Coronary artery (tissue), 2 donors: Measurements from ENCODE around the gene UGT1A3.

Experiments
- DNase-seq: peaks from one replicate; pipeline ENCODE4 v3.0.0-alpha.2; 2017; ENCODE audit warnings: low spot score
- H3K27ac ChIP-seq, 2 donors: fragments of 200-600 bp; sonication (generic); one replicate each; pipeline ENCODE4 v1.5.1; 2016 to 2019
- H3K4me3 ChIP-seq: fragments of 200-600 bp; sonication (generic); 2 replicates; pipeline ENCODE4 v1.5.1; 2016; ENCODE audit warnings: mild to moderate bottlenecking, moderate library complexity
- TF ChIP-seq, protein P1 (sequence below): fragments of 200-600 bp; sonication (generic); IDR thresholded peaks from one replicate; pipeline ENCODE4 v1.5.1; 2019; ENCODE audit warnings: antibody characterized with exemption

The UGT1A3 gene

DNA sequence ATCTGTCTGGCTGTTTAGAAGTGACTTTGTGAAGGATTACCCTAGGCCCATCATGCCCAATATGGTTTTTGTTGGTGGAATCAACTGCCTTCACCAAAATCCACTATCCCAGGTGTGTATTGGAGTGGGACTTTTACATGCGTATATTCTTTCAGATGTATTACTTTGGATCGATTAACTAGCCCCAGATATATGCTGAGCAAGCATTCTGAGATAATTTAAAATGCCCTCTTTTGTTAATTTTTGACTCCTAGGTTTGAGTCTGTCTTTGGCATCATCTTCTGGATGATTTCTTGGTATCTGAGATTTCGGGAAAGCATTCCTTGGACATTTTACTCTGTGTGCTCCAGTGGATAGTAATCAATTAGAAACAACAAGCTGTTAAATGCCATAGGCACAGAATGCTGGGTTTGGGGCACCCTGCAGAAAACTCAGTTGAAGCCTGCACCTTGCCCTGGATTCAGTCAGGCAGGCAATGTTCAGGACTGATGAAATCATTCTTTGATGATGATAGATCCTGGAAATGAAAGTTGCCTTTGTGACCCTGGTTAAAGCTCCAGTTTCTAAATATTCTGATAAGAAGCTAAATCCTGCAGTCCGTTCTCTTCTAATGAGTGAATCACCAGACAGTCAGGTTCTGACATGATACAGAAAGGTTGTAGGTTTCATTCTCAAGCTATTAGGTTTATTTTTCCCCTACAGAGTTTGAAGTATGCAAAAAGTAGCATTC lies 32.4 kb downstream of the UGT1A3 start:
- H3K4me3 ChIP-seq: no peak overlapping the region
- H3K27ac ChIP-seq: no peak overlapping the region
- DNase-seq: no peak
- TF ChIP-seq, protein P1, sequence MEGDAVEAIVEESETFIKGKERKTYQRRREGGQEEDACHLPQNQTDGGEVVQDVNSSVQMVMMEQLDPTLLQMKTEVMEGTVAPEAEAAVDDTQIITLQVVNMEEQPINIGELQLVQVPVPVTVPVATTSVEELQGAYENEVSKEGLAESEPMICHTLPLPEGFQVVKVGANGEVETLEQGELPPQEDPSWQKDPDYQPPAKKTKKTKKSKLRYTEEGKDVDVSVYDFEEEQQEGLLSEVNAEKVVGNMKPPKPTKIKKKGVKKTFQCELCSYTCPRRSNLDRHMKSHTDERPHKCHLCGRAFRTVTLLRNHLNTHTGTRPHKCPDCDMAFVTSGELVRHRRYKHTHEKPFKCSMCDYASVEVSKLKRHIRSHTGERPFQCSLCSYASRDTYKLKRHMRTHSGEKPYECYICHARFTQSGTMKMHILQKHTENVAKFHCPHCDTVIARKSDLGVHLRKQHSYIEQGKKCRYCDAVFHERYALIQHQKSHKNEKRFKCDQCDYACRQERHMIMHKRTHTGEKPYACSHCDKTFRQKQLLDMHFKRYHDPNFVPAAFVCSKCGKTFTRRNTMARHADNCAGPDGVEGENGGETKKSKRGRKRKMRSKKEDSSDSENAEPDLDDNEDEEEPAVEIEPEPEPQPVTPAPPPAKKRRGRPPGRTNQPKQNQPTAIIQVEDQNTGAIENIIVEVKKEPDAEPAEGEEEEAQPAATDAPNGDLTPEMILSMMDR: no peak

DNA sequence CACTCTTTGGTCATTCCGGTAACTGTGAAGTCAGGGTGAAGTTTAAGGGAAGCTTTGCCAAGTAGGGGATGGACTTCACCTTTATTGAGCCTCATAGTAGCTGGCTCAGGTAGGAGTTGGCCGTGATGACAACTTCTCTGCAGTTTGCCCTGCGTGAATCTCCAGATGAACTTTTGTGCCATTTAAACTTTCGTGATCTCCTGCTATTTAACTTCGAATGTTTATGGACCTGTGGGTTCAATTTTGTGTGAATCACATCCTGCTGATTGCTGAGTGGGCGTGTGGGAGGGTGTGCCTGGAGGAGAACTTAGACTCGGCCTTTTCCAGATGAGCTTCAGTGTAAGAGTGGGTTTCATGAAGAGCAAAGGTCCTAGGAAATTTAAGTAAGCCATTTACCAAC lies 35.4 kb downstream of the UGT1A3 start:
- Histone ChIP-seq H3K4me3 (no peak overlapping the region), H3K27ac (no peak overlapping the region)
- DNase-seq: no peak
- TF ChIP-seq, protein P1: no peak

DNA sequence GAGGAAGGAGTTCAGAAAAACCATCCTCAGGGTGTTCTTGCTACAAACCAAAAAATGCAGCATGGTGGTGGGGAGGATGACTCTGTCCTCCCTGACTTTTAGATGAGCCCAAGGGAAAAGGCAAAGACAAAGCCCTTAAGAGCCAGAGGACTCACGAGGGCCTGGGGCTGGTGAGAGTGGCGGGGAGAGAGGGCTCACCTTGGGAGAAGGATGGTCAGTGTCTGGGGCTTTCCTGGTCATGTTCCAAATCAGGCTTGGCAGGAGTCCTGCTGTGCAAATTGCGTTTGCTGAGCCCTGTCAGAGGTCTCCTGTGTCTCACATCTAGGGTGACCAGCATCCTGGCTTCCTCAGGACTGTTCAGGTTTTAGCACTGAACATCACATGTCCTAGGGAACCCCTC lies 35.9 kb downstream of the UGT1A3 start:
- no peak for DNase-seq
- no peak overlapping the region for H3K27ac ChIP-seq
- TF ChIP-seq, protein P1: no peak
- no peak overlapping the region for H3K4me3 ChIP-seq

DNA sequence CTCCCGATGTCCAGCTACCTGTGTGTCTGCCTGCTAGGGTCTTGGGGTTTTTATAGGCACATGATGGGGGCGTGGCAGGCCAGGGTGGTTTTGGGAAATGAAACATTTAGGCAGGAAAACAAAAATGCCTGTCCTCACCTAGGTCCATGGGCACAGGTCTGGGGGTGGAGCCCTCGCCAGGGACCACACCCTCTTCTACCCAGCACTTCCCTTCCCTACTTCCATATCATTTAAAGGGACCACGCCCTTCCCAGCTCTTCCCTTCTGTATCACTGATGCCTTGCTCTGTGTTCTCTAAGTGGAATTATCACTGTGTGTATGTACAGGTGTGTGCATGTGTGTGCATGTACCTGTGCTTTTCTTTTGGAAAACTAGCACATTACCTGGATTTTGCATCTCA lies 37.6 kb downstream of the UGT1A3 start:
- DNase-seq: no peak
- no peak overlapping the region for H3K4me3 ChIP-seq
- H3K27ac ChIP-seq: no peak overlapping the region
- TF ChIP-seq, protein P1: no peak

DNA sequence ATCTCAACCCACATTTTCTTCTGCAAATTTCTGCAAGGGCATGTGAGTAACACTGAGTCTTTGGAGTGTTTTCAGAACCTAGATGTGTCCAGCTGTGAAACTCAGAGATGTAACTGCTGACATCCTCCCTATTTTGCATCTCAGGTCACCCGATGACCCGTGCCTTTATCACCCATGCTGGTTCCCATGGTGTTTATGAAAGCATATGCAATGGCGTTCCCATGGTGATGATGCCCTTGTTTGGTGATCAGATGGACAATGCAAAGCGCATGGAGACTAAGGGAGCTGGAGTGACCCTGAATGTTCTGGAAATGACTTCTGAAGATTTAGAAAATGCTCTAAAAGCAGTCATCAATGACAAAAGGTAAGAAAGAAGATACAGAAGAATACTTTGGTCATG lies 39.2 kb downstream of the UGT1A3 start:
- no peak for DNase-seq
- Histone ChIP-seq H3K27ac (no peak overlapping the region), H3K4me3 (no peak overlapping the region)
- TF ChIP-seq, protein P1: no peak

DNA sequence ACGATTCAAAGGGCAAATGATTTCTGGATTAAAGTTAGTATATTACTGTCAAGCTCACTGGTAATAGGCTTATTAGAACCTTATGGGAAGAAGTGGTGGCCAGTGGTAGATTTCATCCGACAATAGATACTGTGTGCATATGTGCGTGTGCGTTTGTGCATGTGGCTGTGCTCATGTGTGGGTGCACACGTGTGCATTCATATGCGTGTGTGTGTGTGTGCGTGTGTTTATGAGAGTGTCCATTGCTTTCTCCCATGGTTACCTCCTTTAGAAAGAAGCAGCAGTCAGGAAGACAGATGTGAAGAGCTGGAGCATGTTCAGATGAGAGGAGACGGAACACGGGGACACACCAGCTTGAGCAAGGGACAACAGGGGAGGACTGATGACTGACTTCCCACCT lies 40.4 kb downstream of the UGT1A3 start:
- H3K27ac ChIP-seq: no peak overlapping the region
- no peak for DNase-seq
- TF ChIP-seq, protein P1: no peak
- no peak overlapping the region for H3K4me3 ChIP-seq

DNA sequence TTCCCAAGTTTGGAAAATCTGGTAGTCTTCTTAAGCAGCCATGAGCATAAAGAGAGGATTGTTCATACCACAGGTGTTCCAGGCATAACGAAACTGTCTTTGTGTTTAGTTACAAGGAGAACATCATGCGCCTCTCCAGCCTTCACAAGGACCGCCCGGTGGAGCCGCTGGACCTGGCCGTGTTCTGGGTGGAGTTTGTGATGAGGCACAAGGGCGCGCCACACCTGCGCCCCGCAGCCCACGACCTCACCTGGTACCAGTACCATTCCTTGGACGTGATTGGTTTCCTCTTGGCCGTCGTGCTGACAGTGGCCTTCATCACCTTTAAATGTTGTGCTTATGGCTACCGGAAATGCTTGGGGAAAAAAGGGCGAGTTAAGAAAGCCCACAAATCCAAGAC lies 43.3 kb downstream of the UGT1A3 start:
- no peak overlapping the region for H3K4me3 ChIP-seq
- DNase-seq: no peak
- H3K27ac ChIP-seq: no peak overlapping the region
- TF ChIP-seq, protein P1: no peak
